Natural killer cell treated with Interleukin-12 subunit alpha and Interleukin-12 subunit beta and Interleukin-15 and Interleukin-18, amount 100 ng/mL, for 72 hours (primary cell): ENCODE measurements around the gene GMPPA. TPM values are rescaled to one million over a fixed set of nuclear protein-coding genes. Genes with fewer than 3 reads are reported as not detected.

ENCODE experiments used
- total RNA-seq, 2 donors: library from RNA; stranded (reverse); gene quantifications; one replicate each; pipeline ENCODE4 v1.2.3, GENCODE V29; 2022

GMPPA gene
- total RNA-seq, 2 donors from 2014 or later = 55.5 to 67.1 TPM

Other genes starting within 250 kb of the GMPPA start
- gene TUBA4B, start 245.6 kb upstream of the GMPPA start, total RNA-seq = not detected
- 100 to 1,000 TPM; 159 to 161 TPM for gene TUBA4A, start 245.0 kb upstream of the GMPPA start, total RNA-seq
- gene DNAJB2, start 219.5 kb upstream of the GMPPA start, total RNA-seq = 10 to 100 TPM; 43.4 to 47.9 TPM
- gene PTPRN, start 189.5 kb upstream of the GMPPA start, total RNA-seq = not detected
- not detected for gene RESP18, start 166.1 kb upstream of the GMPPA start, total RNA-seq
- 100 to 1,000 TPM in 1 of 2 donors, 10 to 100 TPM in 1; 85.3 to 116 TPM for gene DNPEP, start 111.0 kb upstream of the GMPPA start, total RNA-seq
- gene DES, start 80.5 kb upstream of the GMPPA start, total RNA-seq = not detected
- under 1 TPM in 1 of 2 donors, not detected in 1; 0.86 TPM for gene SPEG, start 64.0 kb upstream of the GMPPA start, total RNA-seq
- gene ASIC4, start 15.6 kb downstream of the GMPPA start, total RNA-seq = under 1 TPM in 1 of 2 donors, not detected in 1; 0.12 TPM
- gene CHPF, start 44.9 kb downstream of the GMPPA start, total RNA-seq = 10 to 100 TPM; 52.4 to 57.5 TPM
- gene TMEM198, start 45.1 kb downstream of the GMPPA start, total RNA-seq = 1 to 10 TPM; 3.6 to 7.6 TPM
- 1 to 10 TPM in 1 of 2 donors, not detected in 1; 2.9 TPM for gene OBSL1, start 72.6 kb downstream of the GMPPA start, total RNA-seq
- gene INHA, start 73.4 kb downstream of the GMPPA start, total RNA-seq = not detected
- 10 to 100 TPM; 27.7 to 50.7 TPM for gene STK11IP, start 99.0 kb downstream of the GMPPA start, total RNA-seq
- not detected for gene SLC4A3, start 128.7 kb downstream of the GMPPA start, total RNA-seq